Spleen (tissue), 7 donors: ENCODE results near the gene CACNA1C.

Source experiments
- POLR2A ChIP-seq, 3 donors: fragments of 450-650 bp; IDR thresholded peaks; one replicate each; pipeline ENCODE4 v1.5.1; 2017; ENCODE audit warnings: antibody characterized with exemption in 3 of 3, mild to moderate bottlenecking in 1 of 3
- POLR2AphosphoS5 ChIP-seq, 3 donors: sonication (generic); formaldehyde crosslinking; IDR thresholded peaks; one replicate each; pipeline ENCODE4 v1.5.1; 2017; ENCODE audit warnings: antibody characterized with exemption in 3 of 3
- TF ChIP-seq, protein P1 (sequence below), 11 experiments: fragments of 200-600 bp in 7 of 11; fragments of 450-650 bp in 4 of 11; sonication (generic) in 4 of 11; IDR thresholded peaks in 8 of 11; conservative IDR thresholded peaks in 3 of 11; 1 replicate in 7 of 11; 2 replicates in 4 of 11; pipeline versions ENCODE4 v1.4.0 to v1.8.0; 2016 to 2021; ENCODE audit warnings: antibody characterized with exemption in 11 of 11, inconsistent platforms in 4 of 11, mild to moderate bottlenecking in 1 of 11
- donor health status: DM: no; HTN: no; CAD: no; lungs with moderate emphysema.
- donor health status: DM: no; HTN: no; CAD: no.
- donor health status: DM: no; HTN: no; CAD: no.

DNA sequence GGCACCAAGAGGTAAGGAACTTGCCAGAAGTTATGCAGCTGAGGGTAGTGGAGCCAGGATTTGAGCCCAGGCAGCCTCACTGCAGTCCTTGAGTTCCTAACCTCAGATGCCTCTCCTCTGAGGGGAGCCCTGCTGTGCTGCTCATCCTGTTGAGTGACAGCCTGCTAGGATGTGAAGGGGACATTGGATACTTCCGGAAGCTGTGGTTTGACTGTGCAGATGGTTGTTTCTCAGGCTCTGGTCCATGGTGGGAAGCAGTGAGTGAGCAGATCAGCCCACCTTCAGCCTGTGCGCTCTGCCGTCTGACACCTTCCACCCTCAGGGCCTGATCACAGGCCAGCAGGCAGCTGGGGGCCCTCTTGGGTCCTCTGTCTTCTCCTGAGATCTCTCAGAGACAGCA lies 253.2 kb downstream of the CACNA1C start:
- no peak for TF ChIP-seq POLR2A (IDR thresholded peaks at IDR 0.05)
- TF ChIP-seq, protein P1, sequence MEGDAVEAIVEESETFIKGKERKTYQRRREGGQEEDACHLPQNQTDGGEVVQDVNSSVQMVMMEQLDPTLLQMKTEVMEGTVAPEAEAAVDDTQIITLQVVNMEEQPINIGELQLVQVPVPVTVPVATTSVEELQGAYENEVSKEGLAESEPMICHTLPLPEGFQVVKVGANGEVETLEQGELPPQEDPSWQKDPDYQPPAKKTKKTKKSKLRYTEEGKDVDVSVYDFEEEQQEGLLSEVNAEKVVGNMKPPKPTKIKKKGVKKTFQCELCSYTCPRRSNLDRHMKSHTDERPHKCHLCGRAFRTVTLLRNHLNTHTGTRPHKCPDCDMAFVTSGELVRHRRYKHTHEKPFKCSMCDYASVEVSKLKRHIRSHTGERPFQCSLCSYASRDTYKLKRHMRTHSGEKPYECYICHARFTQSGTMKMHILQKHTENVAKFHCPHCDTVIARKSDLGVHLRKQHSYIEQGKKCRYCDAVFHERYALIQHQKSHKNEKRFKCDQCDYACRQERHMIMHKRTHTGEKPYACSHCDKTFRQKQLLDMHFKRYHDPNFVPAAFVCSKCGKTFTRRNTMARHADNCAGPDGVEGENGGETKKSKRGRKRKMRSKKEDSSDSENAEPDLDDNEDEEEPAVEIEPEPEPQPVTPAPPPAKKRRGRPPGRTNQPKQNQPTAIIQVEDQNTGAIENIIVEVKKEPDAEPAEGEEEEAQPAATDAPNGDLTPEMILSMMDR (IDR thresholded peaks at IDR 0.05 in 8 of 11, conservative IDR thresholded peaks at IDR 0.05 in 3 of 11) = no peak
- TF ChIP-seq POLR2AphosphoS5 (IDR thresholded peaks at IDR 0.05) = no peak
